Brain microvascular endothelial cell (primary cell): Measurements from ENCODE around the gene TNNI2.
"Not testable (repeated sequence)": the region's sequence is repeated elsewhere in the genome, so short reads cannot be mapped to it uniquely, and the experiment has no call there.

Source experiments
- DNase-seq: peaks from one replicate; pipeline ENCODE4 v3.0.0-alpha.2; 2020
- H3K27ac ChIP-seq: fragments of 250-450 bp; sonication (Bioruptor Pico); 2 replicates; pipeline ENCODE4 v1.5.1; 2020; ENCODE audit warnings: mild to moderate bottlenecking, moderate library complexity
- H3K27me3 ChIP-seq: fragments of 250-450 bp; sonication (Bioruptor Pico); replicated peaks from 2 replicates; pipeline ENCODE4 v1.5.1; 2020; ENCODE audit warnings: mild to moderate bottlenecking
- H3K36me3 ChIP-seq: fragments of 250-450 bp; sonication (Bioruptor Pico); replicated peaks from 2 replicates; pipeline ENCODE4 v1.5.1; 2020; ENCODE audit warnings: mild to moderate bottlenecking
- H3K4me3 ChIP-seq: 2 replicates; pipeline ENCODE4 v1.5.1; 2011; ENCODE audit warnings: low read depth, mild to moderate bottlenecking, control low read depth, low read length, moderate library complexity
- CTCF ChIP-seq: IDR thresholded peaks from 2 replicates; pipeline ENCODE4 v1.5.1; 2011; ENCODE audit warnings: low read depth, mild to moderate bottlenecking, moderate library complexity, low read length, control low read depth, inconsistent platforms; ENCODE audit errors: missing control alignments
- in situ Hi-C: cut with HindIII; loops from 2 replicates; pipeline ENCODE4 v1.10.0; 2017; ENCODE audit warnings: low sequenced_read_pairs, low pct_ligation_motif_present

The TNNI2 gene

GRCh38 chr11:1812274-1812673 lies 26.5 kb upstream of the TNNI2 start:
- no peak for DNase-seq
- no peaks in the 10 kb centered on the region for H3K27me3 ChIP-seq
- in situ Hi-C loops, result no loop called here

GRCh38 chr11:1812801-1813200 lies 26.0 kb upstream of the TNNI2 start:
- no peak for TF ChIP-seq CTCF
- Histone ChIP-seq H3K27ac (no peak overlapping the region), H3K36me3 (no peaks in the 10 kb centered on the region), H3K4me3 (no peak overlapping the region), H3K27me3 (no peaks in the 10 kb centered on the region)
- in situ Hi-C loops, result no loop called here
- no peak for DNase-seq

More at GRCh38 chr11:1812274-1812673, 26.5 kb upstream of the TNNI2 start:
- Histone ChIP-seq H3K4me3 (no peak overlapping the region), H3K36me3 (no peaks in the 10 kb centered on the region), H3K27ac (no peak overlapping the region)
- TF ChIP-seq CTCF, result no peak

GRCh38 chr11:1813356-1813755 lies 25.4 kb upstream of the TNNI2 start:
- H3K27me3 ChIP-seq, H3K36me3 ChIP-seq, H3K27ac ChIP-seq, in situ Hi-C loops, DNase-seq, H3K4me3 ChIP-seq: not testable (repeated sequence)

- H3K4me3 ChIP-seq, result no peak overlapping the region
- no peak overlapping the region for H3K27ac ChIP-seq
- H3K36me3 ChIP-seq, result no peaks in the 10 kb centered on the region
- DNase-seq, result no peak
- no peaks in the 10 kb centered on the region for H3K27me3 ChIP-seq
- in situ Hi-C loops, result no loop called here
- no peak for TF ChIP-seq CTCF
Observed at GRCh38 chr11:1814691-1815090, 24.1 kb upstream of the TNNI2 start.

GRCh38 chr11:1815311-1815710 lies 23.5 kb upstream of the TNNI2 start:
- no peaks in the 10 kb centered on the region for H3K27me3 ChIP-seq
- no peak overlapping the region for H3K27ac ChIP-seq
- no peak for DNase-seq
- in situ Hi-C loops, result no loop called here
- H3K36me3 ChIP-seq, result no peaks in the 10 kb centered on the region
- H3K4me3 ChIP-seq, result no peak overlapping the region
- no peak for TF ChIP-seq CTCF

GRCh38 chr11:1815751-1816150 lies 23.0 kb upstream of the TNNI2 start:
- no peaks in the 10 kb centered on the region for H3K36me3 ChIP-seq
- no peak for DNase-seq
- no peak overlapping the region for H3K4me3 ChIP-seq
- H3K27ac ChIP-seq, result no peak overlapping the region
- no peak for TF ChIP-seq CTCF
- H3K27me3 ChIP-seq, result no peaks in the 10 kb centered on the region
- in situ Hi-C loops, result no loop called here

- no peak for TF ChIP-seq CTCF
- H3K27me3 ChIP-seq, result no peaks in the 10 kb centered on the region
- in situ Hi-C loops, result no loop called here
- H3K36me3 ChIP-seq, result no peaks in the 10 kb centered on the region
- no peak overlapping the region for H3K27ac ChIP-seq
- no peak overlapping the region for H3K4me3 ChIP-seq
- no peak for DNase-seq
Observed at GRCh38 chr11:1817000-1817399, 21.8 kb upstream of the TNNI2 start.
